Peyer's patch (tissue), 4 donors: ENCODE measurements around the gene ST6GAL2. TPM values are rescaled to one million over a fixed set of nuclear protein-coding genes. Genes with fewer than 3 reads are reported as not detected.

Experiments used
- DNase-seq, 3 donors: peaks; one replicate each; pipeline ENCODE4 v3.0.0-alpha.2; 2017 to 2019
- H3K27ac ChIP-seq, 4 donors: fragments of 200-600 bp; sonication (generic); one replicate each; pipeline ENCODE4 v1.5.1; 2016 to 2019
- H3K27me3 ChIP-seq, 2 donors: fragments of 200-600 bp; sonication (generic); one replicate each; pipeline ENCODE4 v1.5.1; 2019
- H3K36me3 ChIP-seq, 3 donors: fragments of 200-600 bp; sonication (generic); one replicate each; pipeline ENCODE4 v1.5.1; 2016 to 2019
- H3K4me1 ChIP-seq, 4 donors: fragments of 200-600 bp; sonication (generic); one replicate each; pipeline ENCODE4 v1.5.1; 2016 to 2019
- H3K4me3 ChIP-seq, 4 donors: fragments of 200-600 bp; sonication (generic); 1 replicate in 3 of 4; 2 replicates in 1 of 4; pipeline ENCODE4 v1.5.1; 2016 to 2019; ENCODE audit warnings: mild to moderate bottlenecking in 1 of 4
- H3K9me3 ChIP-seq, 4 donors: fragments of 200-600 bp; sonication (generic); one replicate each; pipeline ENCODE4 v1.5.1; 2016 to 2019; ENCODE audit warnings: mild to moderate bottlenecking in 1 of 4
- POLR2A ChIP-seq, 2 donors: fragments of 450-650 bp; IDR thresholded peaks; one replicate each; pipeline ENCODE4 v1.5.1; 2017; ENCODE audit warnings: antibody characterized with exemption in 2 of 2, mild to moderate bottlenecking in 2 of 2, moderate library complexity in 2 of 2
- total RNA-seq, 4 donors: library from RNA; depleted of rRNA; stranded (reverse); fragments of >200 nt; gene quantifications; one replicate each; pipeline ENCODE4 v1.1.0, GENCODE V29; 2016
- TF ChIP-seq, protein P1 (sequence below), 6 experiments: fragments of 450-650 bp in 4 of 6; fragments of 200-600 bp in 2 of 6; sonication (generic) in 1 of 6; IDR thresholded peaks; one replicate each; pipeline ENCODE4 v1.5.1; 2017 to 2019; ENCODE audit warnings: antibody characterized with exemption in 6 of 6, mild to moderate bottlenecking in 3 of 6, moderate library complexity in 1 of 6

ST6GAL2 gene
- total RNA-seq, 4 donors from 2014 or later = 0.27 TPM; not detected in 3

DNA sequence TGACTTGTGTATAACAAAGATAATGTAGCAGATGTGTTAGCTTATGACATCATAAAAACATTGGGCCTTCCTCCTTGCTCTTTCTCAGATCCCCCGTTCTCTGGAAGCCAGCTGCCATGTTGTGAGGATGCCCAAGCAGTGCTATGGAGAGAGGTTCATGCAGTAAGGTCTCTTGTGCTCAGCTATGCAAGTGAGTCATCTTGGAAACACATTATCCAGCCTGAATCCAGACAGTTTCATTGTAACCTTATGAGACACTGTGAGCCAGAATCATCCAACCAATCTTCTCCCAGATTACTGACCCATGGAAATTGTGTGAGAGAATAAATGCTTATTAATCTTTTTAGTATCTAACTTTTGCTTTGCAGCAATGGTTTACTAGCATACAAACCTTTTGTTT, 60.8 kb downstream of the ST6GAL2 start:
- no peak overlapping the region for H3K27ac ChIP-seq
- no peak overlapping the region for H3K4me3 ChIP-seq
- no peaks in the 10 kb centered on the region for H3K27me3 ChIP-seq
- no peaks in the 10 kb centered on the region for H3K9me3 ChIP-seq
- no peaks in the 10 kb centered on the region for H3K36me3 ChIP-seq
- TF ChIP-seq POLR2A (IDR thresholded peaks at IDR 0.05) = no peak
- TF ChIP-seq, protein P1, sequence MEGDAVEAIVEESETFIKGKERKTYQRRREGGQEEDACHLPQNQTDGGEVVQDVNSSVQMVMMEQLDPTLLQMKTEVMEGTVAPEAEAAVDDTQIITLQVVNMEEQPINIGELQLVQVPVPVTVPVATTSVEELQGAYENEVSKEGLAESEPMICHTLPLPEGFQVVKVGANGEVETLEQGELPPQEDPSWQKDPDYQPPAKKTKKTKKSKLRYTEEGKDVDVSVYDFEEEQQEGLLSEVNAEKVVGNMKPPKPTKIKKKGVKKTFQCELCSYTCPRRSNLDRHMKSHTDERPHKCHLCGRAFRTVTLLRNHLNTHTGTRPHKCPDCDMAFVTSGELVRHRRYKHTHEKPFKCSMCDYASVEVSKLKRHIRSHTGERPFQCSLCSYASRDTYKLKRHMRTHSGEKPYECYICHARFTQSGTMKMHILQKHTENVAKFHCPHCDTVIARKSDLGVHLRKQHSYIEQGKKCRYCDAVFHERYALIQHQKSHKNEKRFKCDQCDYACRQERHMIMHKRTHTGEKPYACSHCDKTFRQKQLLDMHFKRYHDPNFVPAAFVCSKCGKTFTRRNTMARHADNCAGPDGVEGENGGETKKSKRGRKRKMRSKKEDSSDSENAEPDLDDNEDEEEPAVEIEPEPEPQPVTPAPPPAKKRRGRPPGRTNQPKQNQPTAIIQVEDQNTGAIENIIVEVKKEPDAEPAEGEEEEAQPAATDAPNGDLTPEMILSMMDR (IDR thresholded peaks at IDR 0.05) = no peak
- no peak for DNase-seq
- H3K4me1 ChIP-seq = no peaks in the 10 kb centered on the region

- DNase-seq = no peak
- H3K4me3 ChIP-seq = no peak overlapping the region
- TF ChIP-seq, protein P1 (IDR thresholded peaks at IDR 0.05) = no peak
- no peak for TF ChIP-seq POLR2A (IDR thresholded peaks at IDR 0.05)
- no peak overlapping the region for H3K27ac ChIP-seq
- no peaks in the 10 kb centered on the region for H3K4me1 ChIP-seq
- H3K36me3 ChIP-seq = no peaks in the 10 kb centered on the region
- no peaks in the 10 kb centered on the region for H3K27me3 ChIP-seq
- no peaks in the 10 kb centered on the region for H3K9me3 ChIP-seq
Observed at GRCh38 chr2:106816974-106817373, 69.0 kb downstream of the ST6GAL2 start.

- Histone ChIP-seq H3K27ac (no peak overlapping the region), H3K4me1 (no peaks in the 10 kb centered on the region), H3K36me3 (no peaks in the 10 kb centered on the region), H3K4me3 (no peak overlapping the region), H3K27me3 (no peaks in the 10 kb centered on the region), H3K9me3 (no peaks in the 10 kb centered on the region)
- TF ChIP-seq POLR2A (IDR thresholded peaks at IDR 0.05) = no peak
- TF ChIP-seq, protein P1 (IDR thresholded peaks at IDR 0.05) = no peak
- DNase-seq = no peak
Observed at GRCh38 chr2:106812841-106813240, 73.1 kb downstream of the ST6GAL2 start.

DNA sequence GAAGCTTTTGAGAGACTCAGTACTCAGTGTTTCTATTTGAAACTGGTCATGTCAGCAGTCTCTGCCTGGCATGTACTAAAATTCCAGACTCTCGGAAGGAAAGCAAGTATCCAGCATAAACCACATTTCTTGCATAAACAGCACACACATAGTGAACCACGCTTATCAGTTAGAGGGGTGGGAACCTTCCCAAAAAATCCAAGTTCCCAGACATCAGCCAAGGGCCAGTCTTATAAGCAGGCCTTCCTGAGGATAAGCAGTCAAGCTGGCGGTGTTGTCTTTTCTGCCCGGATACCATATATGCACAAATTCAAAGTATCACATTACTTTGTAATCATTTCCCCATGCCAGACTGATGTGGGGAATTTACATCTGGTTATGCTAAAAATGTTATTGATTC, 73.6 kb downstream of the ST6GAL2 start:
- no peak for DNase-seq
- Histone ChIP-seq H3K9me3 (no peaks in the 10 kb centered on the region), H3K4me3 (no peak overlapping the region), H3K36me3 (no peaks in the 10 kb centered on the region), H3K4me1 (no peaks in the 10 kb centered on the region), H3K27me3 (no peaks in the 10 kb centered on the region), H3K27ac (no peak overlapping the region)
- TF ChIP-seq, protein P1 (IDR thresholded peaks at IDR 0.05) = no peak
- no peak for TF ChIP-seq POLR2A (IDR thresholded peaks at IDR 0.05)

DNA sequence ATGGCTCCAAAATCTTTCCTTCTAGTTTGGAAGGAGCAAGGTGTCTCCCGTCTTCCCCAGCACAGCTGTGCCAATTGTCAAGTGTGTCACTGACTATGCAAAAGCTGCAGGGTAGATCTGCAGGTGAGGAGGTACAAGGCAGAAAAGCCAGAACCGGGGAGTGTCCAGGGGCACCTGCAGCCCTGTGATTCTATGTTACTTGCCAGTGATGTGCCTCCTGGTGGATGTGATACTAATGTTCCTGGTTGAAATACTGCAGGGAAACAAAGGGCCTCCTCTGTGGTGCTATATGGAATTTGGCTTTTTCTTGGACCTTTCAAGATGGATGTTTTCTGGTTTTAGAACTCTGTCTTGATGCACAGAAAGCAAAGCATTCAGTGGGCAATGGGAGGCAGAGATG, 80.3 kb downstream of the ST6GAL2 start:
- DNase-seq = no peak
- Histone ChIP-seq H3K27me3 (no peaks in the 10 kb centered on the region), H3K36me3 (no peaks in the 10 kb centered on the region), H3K27ac (no peak overlapping the region), H3K4me1 (no peaks in the 10 kb centered on the region), H3K4me3 (no peak overlapping the region), H3K9me3 (no peaks in the 10 kb centered on the region)
- no peak for TF ChIP-seq POLR2A (IDR thresholded peaks at IDR 0.05)
- TF ChIP-seq, protein P1 (IDR thresholded peaks at IDR 0.05) = no peak

DNA sequence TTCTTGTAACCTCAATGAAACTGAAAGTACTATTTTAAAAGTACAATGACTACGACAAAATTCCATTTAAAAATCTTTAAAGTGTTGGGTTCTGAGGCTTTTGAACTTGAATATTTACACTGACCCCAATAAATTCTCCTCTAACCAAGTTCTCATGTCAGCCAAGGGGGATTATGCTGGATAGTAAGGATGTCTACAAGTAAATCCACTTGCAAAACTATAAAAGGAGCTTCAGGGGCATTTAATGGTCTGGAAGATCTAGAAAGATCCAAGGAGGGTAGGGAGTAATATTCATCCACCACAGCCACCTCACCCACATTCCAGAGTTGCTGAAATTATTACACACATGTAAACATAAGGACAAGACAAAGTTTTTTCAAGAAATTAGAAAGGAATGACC, 81.8 kb downstream of the ST6GAL2 start:
- Histone ChIP-seq H3K36me3 (no peaks in the 10 kb centered on the region), H3K9me3 (no peaks in the 10 kb centered on the region), H3K27ac (no peak overlapping the region), H3K27me3 (no peaks in the 10 kb centered on the region), H3K4me3 (no peak overlapping the region), H3K4me1 (no peaks in the 10 kb centered on the region)
- TF ChIP-seq, protein P1 (IDR thresholded peaks at IDR 0.05) = no peak
- TF ChIP-seq POLR2A (IDR thresholded peaks at IDR 0.05) = no peak
- no peak for DNase-seq
